ENCODE results near the gene CARNS1. TPM values are rescaled to one million over a fixed set of nuclear protein-coding genes. Genes with fewer than 3 reads are reported as not detected.

The CARNS1 gene
- total RNA-seq, 4 donors from 2014 or later: 0.27 to 4.4 (median 0.43) TPM

DNA sequence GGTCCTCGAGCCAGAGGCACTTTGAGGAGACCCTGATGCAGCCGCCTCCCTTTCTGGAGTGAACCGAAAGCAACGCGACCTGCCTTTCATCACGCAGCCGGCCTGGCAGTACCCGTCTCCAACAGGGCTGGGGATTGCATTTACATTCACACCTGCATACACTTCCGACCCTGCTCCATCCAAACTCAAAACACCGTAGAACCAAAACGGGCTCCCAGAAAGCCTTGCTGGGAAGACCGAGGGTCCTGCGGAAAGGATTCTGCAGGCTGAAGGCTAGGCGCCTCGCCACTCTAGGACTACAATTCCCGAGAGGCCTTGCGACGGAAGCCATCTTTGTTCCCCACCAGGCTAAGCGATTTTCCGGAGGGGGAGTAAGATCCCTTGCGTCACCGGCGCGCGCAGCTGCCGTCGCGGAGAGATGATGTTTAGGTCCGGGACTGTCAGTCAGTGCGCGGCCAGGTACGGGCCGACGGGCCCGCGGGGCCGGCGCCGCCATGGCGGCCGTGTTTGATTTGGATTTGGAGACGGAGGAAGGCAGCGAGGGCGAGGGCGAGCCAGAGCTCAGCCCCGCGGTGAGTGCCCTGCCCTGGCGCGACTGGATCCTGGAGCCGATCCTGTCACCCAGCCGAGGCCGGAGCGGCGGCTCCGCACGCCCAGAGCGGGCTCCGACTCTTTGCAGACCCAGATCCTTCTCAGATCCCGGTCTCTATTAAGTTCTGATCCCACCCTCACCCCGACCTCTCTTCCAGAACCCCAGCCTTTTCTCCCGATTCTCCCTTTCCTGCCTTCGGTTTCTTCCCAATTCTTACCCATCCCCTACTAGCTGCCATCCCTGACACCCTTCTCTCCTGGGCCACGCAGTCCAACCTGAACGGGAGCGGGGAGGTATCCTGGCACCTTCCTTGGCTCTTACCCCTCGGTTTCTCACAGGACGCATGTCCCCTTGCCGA lies 12.8 kb downstream of the CARNS1 start, which contains the start of gene RPS6KB2:
TSS of gene RPS6KB2 (plus strand) at position 443 of the 950 bp plus-strand sequence. CDS start at position 495, 52 bp downstream.
- Histone ChIP-seq H3K4me3 (peak within 1 kb of the TSS; percentile 85 to 95 (median 88)), H3K27me3 (no peaks in the 10 kb centered on the region), H3K9me3 (no peaks in the 10 kb centered on the region), H3K4me1 (peaks cover 11 to 19% (median 15%) of the 10 kb centered on the region in 4 donors), H3K27ac (peak within 1 kb of the TSS; percentile 91 to 95 (median 94)), H3K36me3 (peaks cover 0 to 15% (median 7%) of the 10 kb centered on the region in 4 donors)
- DNase-seq: peak; percentile 100
- in situ Hi-C loops (cut with MboI; ENCODE audit: low pct_ligation_motif_present in 1 of 4, low pct_unique_long_range_greater_than_20kb in 1 of 4, low sequenced_read_pairs in 3 of 4): no loop called here
- intact Hi-C loops (cut with DNase I; ENCODE audit: low total_unique reads): no loop called here
- TF ChIP-seq POLR2AphosphoS5 (IDR thresholded peaks at IDR 0.05) (peak; percentile 95 to 98 (median 95)), CTCF (IDR thresholded peaks at IDR 0.05) (no peak), EP300 (IDR thresholded peaks at IDR 0.05; ENCODE audit: low read depth) (no peak), POLR2A (IDR thresholded peaks at IDR 0.05) (peak; percentile 95)
- 0 to 1% methylated on average over 10 to 66 of the region's 68 CpGs for WGBS, 2 donors (ENCODE audit: low coverage in 1 of 2)

GRCh38 chr11:67429038-67429668 lies 13.7 kb downstream of the CARNS1 start:
- Histone ChIP-seq H3K27me3 (no peaks in the 10 kb centered on the region), H3K4me3 (peak overlapping the region; percentile 85 to 95 (median 88)), H3K27ac (peak overlapping the region; percentile 91 to 95 (median 94)), H3K36me3 (peaks cover 0 to 20% (median 7%) of the 10 kb centered on the region in 4 donors), H3K4me1 (peaks cover 11 to 19% (median 15%) of the 10 kb centered on the region in 4 donors), H3K9me3 (no peaks in the 10 kb centered on the region)
- DNase-seq: no peak
- TF ChIP-seq EP300 (IDR thresholded peaks at IDR 0.05; ENCODE audit: low read depth) (no peak), POLR2A (IDR thresholded peaks at IDR 0.05) (no peak), CTCF (IDR thresholded peaks at IDR 0.05) (no peak), POLR2AphosphoS5 (IDR thresholded peaks at IDR 0.05) (no peak)
- in situ Hi-C loops (cut with MboI; ENCODE audit: low pct_ligation_motif_present in 1 of 4, low pct_unique_long_range_greater_than_20kb in 1 of 4, low sequenced_read_pairs in 3 of 4) (no loop called here), intact Hi-C loops (cut with DNase I; ENCODE audit: low total_unique reads) (no loop called here)
- WGBS, 2 donors (ENCODE audit: low coverage in 1 of 2): 40 to 60% methylated on average over 1 to 12 of the region's 12 CpGs

DNA sequence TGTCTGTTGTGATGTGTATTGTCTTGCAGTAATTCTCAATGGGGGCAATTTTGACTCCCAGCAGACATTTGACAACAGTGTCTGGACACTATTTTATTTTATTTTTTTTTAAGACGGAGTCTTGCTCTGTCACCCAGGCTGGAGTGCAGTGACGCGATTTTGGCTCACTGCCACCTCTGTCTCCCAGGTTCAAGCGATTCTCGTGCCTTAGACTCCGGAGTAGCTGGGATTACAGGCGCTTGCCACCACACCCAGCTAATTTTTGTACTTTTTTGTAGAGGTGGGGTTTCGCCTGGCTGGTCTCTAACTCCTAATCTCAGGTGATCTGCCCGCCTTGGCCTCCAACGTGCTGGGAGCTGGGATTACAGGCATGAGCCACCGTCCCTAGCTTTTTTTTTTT lies 14.2 kb downstream of the CARNS1 start:
- Histone ChIP-seq H3K4me1 (peaks cover 11 to 19% (median 15%) of the 10 kb centered on the region in 4 donors), H3K9me3 (no peaks in the 10 kb centered on the region), H3K4me3 (no peak overlapping the region), H3K27ac (peak overlapping the region in 1 of 4 donors; percentile 95), H3K36me3 (peaks cover 0 to 20% (median 7%) of the 10 kb centered on the region in 4 donors), H3K27me3 (no peaks in the 10 kb centered on the region)
- WGBS, 2 donors (ENCODE audit: low coverage in 1 of 2): 74 to 79% methylated on average over 9 to 11 of the region's 11 CpGs
- DNase-seq: no peak
- intact Hi-C loops (cut with DNase I; ENCODE audit: low total_unique reads) (no loop called here), in situ Hi-C loops (cut with MboI; ENCODE audit: low pct_ligation_motif_present in 1 of 4, low pct_unique_long_range_greater_than_20kb in 1 of 4, low sequenced_read_pairs in 3 of 4) (no loop called here)
- no peak for TF ChIP-seq CTCF (IDR thresholded peaks at IDR 0.05)
- no peak for TF ChIP-seq POLR2A (IDR thresholded peaks at IDR 0.05)
- no peak for TF ChIP-seq POLR2AphosphoS5 (IDR thresholded peaks at IDR 0.05)
- no peak for TF ChIP-seq EP300 (IDR thresholded peaks at IDR 0.05; ENCODE audit: low read depth)
